H9 (cell line): ENCODE data around the gene SLC5A7. TPM values are rescaled to one million over a fixed set of nuclear protein-coding genes. Genes with fewer than 3 reads are reported as not detected.

ENCODE experiments used
- DNase-seq: peaks from one replicate; pipeline ENCODE4 v3.0.0-alpha.2; 2017
- H2AFZ ChIP-seq: one replicate; pipeline ENCODE4 v1.6.1; 2013; ENCODE audit warnings: mild to moderate bottlenecking, low read length, control low read depth, moderate library complexity
- H2AK5ac ChIP-seq: 2 replicates; pipeline ENCODE4 v1.6.1; 2013; ENCODE audit warnings: low read length, control low read depth, mixed read lengths; ENCODE audit not compliant: insufficient read length
- H2BK120ac ChIP-seq: one replicate; pipeline ENCODE4 v1.6.1; 2013; ENCODE audit warnings: low read depth, mild to moderate bottlenecking, low read length, control low read depth, inconsistent platforms; ENCODE audit not compliant: poor library complexity, severe bottlenecking
- H2BK12ac ChIP-seq: 2 replicates; pipeline ENCODE4 v1.6.1; 2013; ENCODE audit warnings: low read length, control low read depth, mixed read lengths, low read depth; ENCODE audit not compliant: insufficient read length
- H2BK15ac ChIP-seq: 2 replicates; pipeline ENCODE4 v1.6.1; 2013; ENCODE audit warnings: low read depth, low read length, control low read depth
- H2BK20ac ChIP-seq: one replicate; pipeline ENCODE4 v1.6.1; 2013; ENCODE audit warnings: low read depth, mild to moderate bottlenecking, low read length, control low read depth, inconsistent platforms; ENCODE audit not compliant: poor library complexity, severe bottlenecking
- H2BK5ac ChIP-seq: 2 replicates; pipeline ENCODE4 v1.6.1; 2013; ENCODE audit warnings: low read length, control low read depth, mixed read lengths; ENCODE audit not compliant: insufficient read length
- H3K14ac ChIP-seq: 2 replicates; pipeline ENCODE4 v1.6.1; 2013; ENCODE audit warnings: low read length, control low read depth; ENCODE audit not compliant: insufficient read depth
- H3K18ac ChIP-seq: 2 replicates; pipeline ENCODE4 v1.6.1; 2013; ENCODE audit warnings: low read depth, mild to moderate bottlenecking, mixed read lengths, low read length, control low read depth; ENCODE audit not compliant: insufficient read length
- H3K23ac ChIP-seq: 2 replicates; pipeline ENCODE4 v1.6.1; 2013; ENCODE audit warnings: low read length, control low read depth, mixed read lengths, low read depth; ENCODE audit not compliant: insufficient read length
- H3K23me2 ChIP-seq: 2 replicates; pipeline ENCODE4 v1.6.1; 2013; ENCODE audit warnings: low read depth, mild to moderate bottlenecking, mixed read lengths, low read length, control low read depth; ENCODE audit not compliant: insufficient read length, poor library complexity, severe bottlenecking
- H3K27ac ChIP-seq: 2 replicates; pipeline ENCODE4 v1.5.1; 2013; ENCODE audit warnings: low read length, control low read depth, mixed read lengths, low read depth; ENCODE audit not compliant: insufficient read length
- H3K27me3 ChIP-seq: 2 replicates; pipeline ENCODE4 v1.6.1; 2013; ENCODE audit warnings: low read length, control low read depth, inconsistent platforms; ENCODE audit not compliant: insufficient read depth
- H3K4ac ChIP-seq: 2 replicates; pipeline ENCODE4 v1.6.1; 2013; ENCODE audit warnings: low read depth, mild to moderate bottlenecking, control low read depth, inconsistent platforms, low read length, moderate library complexity
- H3K4me1 ChIP-seq: 2 replicates; pipeline ENCODE4 v1.6.1; 2013; ENCODE audit warnings: low read length, control low read depth, inconsistent platforms; ENCODE audit not compliant: insufficient read depth
- H3K4me2 ChIP-seq: 2 replicates; pipeline ENCODE4 v1.6.1; 2013; ENCODE audit warnings: low read length, control low read depth, mixed read lengths; ENCODE audit not compliant: insufficient read length, insufficient read depth
- H3K56ac ChIP-seq: 2 replicates; pipeline ENCODE4 v1.6.1; 2013; ENCODE audit warnings: low read depth, mild to moderate bottlenecking, mixed read lengths, low read length, control low read depth; ENCODE audit not compliant: insufficient read length
- H3K79me1 ChIP-seq: 2 replicates; pipeline ENCODE4 v1.6.1; 2013; ENCODE audit warnings: low read depth, mild to moderate bottlenecking, moderate library complexity, low read length, control low read depth, inconsistent platforms; ENCODE audit not compliant: insufficient read depth, poor library complexity, severe bottlenecking
- H3K79me2 ChIP-seq: 2 replicates; pipeline ENCODE4 v1.6.1; 2013; ENCODE audit warnings: low read length, control low read depth, inconsistent platforms; ENCODE audit not compliant: insufficient read depth
- H3K9ac ChIP-seq: 2 replicates; pipeline ENCODE4 v1.6.1; 2013; ENCODE audit warnings: low read length, control low read depth, mixed read lengths; ENCODE audit not compliant: insufficient read length; ENCODE audit errors: extremely low read depth
- H3K9me3 ChIP-seq: one replicate; pipeline ENCODE4 v1.6.1; 2013; ENCODE audit warnings: low read depth, low read length, inconsistent platforms; ENCODE audit not compliant: control insufficient read depth
- H3T11ph ChIP-seq: one replicate; pipeline ENCODE4 v1.6.1; 2013; ENCODE audit warnings: mild to moderate bottlenecking, low read length, control low read depth, inconsistent platforms
- H4K20me1 ChIP-seq: one replicate; pipeline ENCODE4 v1.6.1; 2013; ENCODE audit not compliant: control insufficient read depth, insufficient read length, insufficient read depth
- H4K5ac ChIP-seq: 2 replicates; pipeline ENCODE4 v1.6.1; 2013; ENCODE audit warnings: low read depth, mild to moderate bottlenecking, mixed read lengths, low read length, control low read depth; ENCODE audit not compliant: insufficient read length
- H4K8ac ChIP-seq: replicated peaks from 2 replicates; pipeline ENCODE4 v1.6.1; 2013; ENCODE audit warnings: low read length, control low read depth, mixed read lengths, low read depth; ENCODE audit not compliant: insufficient read length
- H4K91ac ChIP-seq: 2 replicates; pipeline ENCODE4 v1.6.1; 2013; ENCODE audit warnings: low read depth, mild to moderate bottlenecking, moderate library complexity, mixed read lengths, low read length, control low read depth; ENCODE audit not compliant: insufficient read length
- H3K27ac Mint-ChIP-seq, 3 experiments: 2 replicates in 2 of 3; 3 replicates in 1 of 3; pipeline ENCODE4 v1.8.0; 2020 to 2021; ENCODE audit warnings: mixed read lengths in 3 of 3, mild to moderate bottlenecking in 1 of 3, moderate library complexity in 1 of 3
- H3K27me3 Mint-ChIP-seq: 2 replicates; pipeline ENCODE4 v1.8.0; 2021; ENCODE audit warnings: low read depth, mild to moderate bottlenecking, moderate library complexity, mixed read lengths
- H3K36me3 Mint-ChIP-seq, 3 experiments: 2 replicates in 2 of 3; 3 replicates in 1 of 3; pipeline ENCODE4 v1.8.0; 2020 to 2021; ENCODE audit warnings: low read depth in 3 of 3, mixed read lengths in 3 of 3; ENCODE audit not compliant: insufficient read depth in 1 of 3
- H3K4me1 Mint-ChIP-seq, 2 experiments: 2 replicates each; pipeline ENCODE4 v1.8.0; 2020; ENCODE audit warnings: mixed read lengths in 2 of 2
- H3K4me3 Mint-ChIP-seq, 2 experiments: 2 replicates in 1 of 2; 3 replicates in 1 of 2; pipeline ENCODE4 v1.8.0; 2020 to 2021; ENCODE audit warnings: mild to moderate bottlenecking in 2 of 2, mixed read lengths in 2 of 2, moderate library complexity in 1 of 2
- H3K9me3 Mint-ChIP-seq, 2 experiments: 2 replicates in 1 of 2; 3 replicates in 1 of 2; pipeline ENCODE4 v1.8.0; 2020; ENCODE audit warnings: mild to moderate bottlenecking in 2 of 2, mixed read lengths in 2 of 2, moderate library complexity in 1 of 2
- WGBS: extraction: QIAGEN DNeasy Blood & Tissue Kit; methylation state at CpG from one replicate; pipeline ENCODE4 v1.1.7; 2013; ENCODE audit warnings: missing lambda C conversion rate, low lambda C conversion rate, mixed read lengths; ENCODE audit not compliant: insufficient read length; ENCODE audit errors: extremely low coverage; 5-methylcytosine and 5-hydroxymethylcytosine counted together
- total RNA-seq: library from RNA; stranded (reverse); gene quantifications from 2 replicates; pipeline ENCODE4 v1.2.1, GENCODE V29; 2021
- TF ChIP-seq, protein P1 (sequence below): fragments of 200-600 bp; sonication (generic); conservative IDR thresholded peaks from 3 replicates; pipeline ENCODE4 v1.8.0; 2021; ENCODE audit warnings: antibody characterized with exemption, mild to moderate bottlenecking

The SLC5A7 gene
- total RNA-seq, 1 experiment from 2014 or later: 0.11 TPM

DNA sequence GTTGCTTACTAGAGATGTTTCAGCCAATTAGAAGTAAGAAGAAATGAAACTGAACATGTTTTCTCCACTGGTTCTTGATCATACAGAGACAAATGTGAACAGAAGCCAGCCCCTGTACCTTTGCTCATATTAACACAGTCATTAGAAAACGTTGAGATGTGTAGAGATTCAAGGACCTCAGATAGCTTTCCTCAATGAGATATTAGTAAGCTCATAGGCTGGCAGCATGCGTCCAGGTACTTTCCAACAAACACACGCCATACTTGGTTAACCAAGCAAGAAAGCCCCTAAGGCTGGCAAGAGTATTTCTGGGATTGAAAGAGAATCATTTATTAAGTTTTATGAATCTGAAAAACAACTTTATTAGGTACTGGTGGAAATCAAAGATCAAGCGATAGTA is 37.5 kb downstream of the SLC5A7 start:
- Histone ChIP-seq H3K18ac (no peak overlapping the region), H4K91ac (no peak overlapping the region), H4K20me1 (no peaks in the 10 kb centered on the region), H3T11ph (no peak overlapping the region), H2BK15ac (no peak overlapping the region), H3K9ac (no peak overlapping the region), H2AFZ (no peak overlapping the region), H3K79me2 (no peaks in the 10 kb centered on the region), H3K27ac (no peak overlapping the region), H3K23ac (no peak overlapping the region), H3K23me2 (no peaks in the 10 kb centered on the region), H3K79me1 (no peaks in the 10 kb centered on the region), H4K5ac (no peak overlapping the region), H3K4me2 (no peak overlapping the region), H2AK5ac (no peak overlapping the region), H3K4me1 (no peaks in the 10 kb centered on the region), H2BK120ac (no peak overlapping the region), H4K8ac (no peak overlapping the region), H2BK5ac (no peak overlapping the region), H3K27me3 (no peaks in the 10 kb centered on the region), H3K14ac (no peak overlapping the region), H2BK12ac (no peak overlapping the region), H3K56ac (no peak overlapping the region), H3K9me3 (no peaks in the 10 kb centered on the region), H3K4ac (no peak overlapping the region), H2BK20ac (no peak overlapping the region)
- Mint-ChIP-seq H3K27ac (no peak overlapping the region), H3K4me3 (no peak overlapping the region), H3K36me3 (no peaks in the 10 kb centered on the region), H3K9me3 (no peaks in the 10 kb centered on the region), H3K27me3 (no peaks in the 10 kb centered on the region; the same call in 1 of the 2 replicates), H3K4me1 (peaks cover 14 to 17% of the 10 kb centered on the region in 2 experiments)
- WGBS: no CpG with 5 or more reads among the region's 4 CpGs
- TF ChIP-seq, protein P1, sequence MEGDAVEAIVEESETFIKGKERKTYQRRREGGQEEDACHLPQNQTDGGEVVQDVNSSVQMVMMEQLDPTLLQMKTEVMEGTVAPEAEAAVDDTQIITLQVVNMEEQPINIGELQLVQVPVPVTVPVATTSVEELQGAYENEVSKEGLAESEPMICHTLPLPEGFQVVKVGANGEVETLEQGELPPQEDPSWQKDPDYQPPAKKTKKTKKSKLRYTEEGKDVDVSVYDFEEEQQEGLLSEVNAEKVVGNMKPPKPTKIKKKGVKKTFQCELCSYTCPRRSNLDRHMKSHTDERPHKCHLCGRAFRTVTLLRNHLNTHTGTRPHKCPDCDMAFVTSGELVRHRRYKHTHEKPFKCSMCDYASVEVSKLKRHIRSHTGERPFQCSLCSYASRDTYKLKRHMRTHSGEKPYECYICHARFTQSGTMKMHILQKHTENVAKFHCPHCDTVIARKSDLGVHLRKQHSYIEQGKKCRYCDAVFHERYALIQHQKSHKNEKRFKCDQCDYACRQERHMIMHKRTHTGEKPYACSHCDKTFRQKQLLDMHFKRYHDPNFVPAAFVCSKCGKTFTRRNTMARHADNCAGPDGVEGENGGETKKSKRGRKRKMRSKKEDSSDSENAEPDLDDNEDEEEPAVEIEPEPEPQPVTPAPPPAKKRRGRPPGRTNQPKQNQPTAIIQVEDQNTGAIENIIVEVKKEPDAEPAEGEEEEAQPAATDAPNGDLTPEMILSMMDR: no peak
- DNase-seq: no peak
